GM21786 (cell line): ENCODE data around the gene IGIP.

Experiments
- ATAC-seq: cut with Tn5 transposase; IDR thresholded peaks from one replicate; pipeline ENCODE4 v1.9.1; 2021; ENCODE audit not compliant: unreplicated experiment

IGIP gene

GRCh38 chr5:140111011-140111858, 14.5 kb upstream of the IGIP start:
- no peak for ATAC-seq

GRCh38 chr5:140111859-140112551, 13.7 kb upstream of the IGIP start:
- no peak for ATAC-seq

- ATAC-seq, result no peak
These were observed 13.0 kb upstream of the IGIP start for GRCh38 chr5:140112685-140113179.

- no peak for ATAC-seq
These were observed 12.5 kb upstream of the IGIP start for GRCh38 chr5:140113180-140113698.

- ATAC-seq, result peak; percentile 85
These were observed 12.0 kb upstream of the IGIP start, which contains the start of gene PURA for GRCh38 chr5:140113699-140114263. Gene PURA (plus strand): TSS chr5:140114109. CDS start chr5:140114182, 73 bp downstream.

- peak; percentile 21 for ATAC-seq
These were observed 11.2 kb upstream of the IGIP start for GRCh38 chr5:140114341-140115185.

GRCh38 chr5:140115186-140115500, 10.6 kb upstream of the IGIP start:
- no peak for ATAC-seq

- ATAC-seq, result no peak
These were observed 9.0 kb upstream of the IGIP start for GRCh38 chr5:140116716-140117115.

GRCh38 chr5:140117523-140117922, 8.2 kb upstream of the IGIP start:
- ATAC-seq, result no peak

- ATAC-seq, result no peak
These were observed 7.3 kb upstream of the IGIP start for GRCh38 chr5:140118302-140118936.

GRCh38 chr5:140126315-140127012, 727 bp downstream of the IGIP start:
- ATAC-seq, result no peak

- no peak for ATAC-seq
These were observed 2.6 kb downstream of the IGIP start for GRCh38 chr5:140128376-140128775.

- no peak for ATAC-seq
These were observed 5.4 kb downstream of the IGIP start for GRCh38 chr5:140130949-140131733.

GRCh38 chr5:140131967-140132409, 6.3 kb downstream of the IGIP start:
- no peak for ATAC-seq

GRCh38 chr5:140133514-140134167, 7.9 kb downstream of the IGIP start:
- no peak for ATAC-seq

GRCh38 chr5:140134277-140134935, 8.7 kb downstream of the IGIP start:
- no peak for ATAC-seq

- no peak for ATAC-seq
These were observed 9.4 kb downstream of the IGIP start for GRCh38 chr5:140135127-140135526.

GRCh38 chr5:140136624-140137023, 10.9 kb downstream of the IGIP start:
- ATAC-seq, result no peak
